ENCODE measurements around the gene SLC25A4.

DNA sequence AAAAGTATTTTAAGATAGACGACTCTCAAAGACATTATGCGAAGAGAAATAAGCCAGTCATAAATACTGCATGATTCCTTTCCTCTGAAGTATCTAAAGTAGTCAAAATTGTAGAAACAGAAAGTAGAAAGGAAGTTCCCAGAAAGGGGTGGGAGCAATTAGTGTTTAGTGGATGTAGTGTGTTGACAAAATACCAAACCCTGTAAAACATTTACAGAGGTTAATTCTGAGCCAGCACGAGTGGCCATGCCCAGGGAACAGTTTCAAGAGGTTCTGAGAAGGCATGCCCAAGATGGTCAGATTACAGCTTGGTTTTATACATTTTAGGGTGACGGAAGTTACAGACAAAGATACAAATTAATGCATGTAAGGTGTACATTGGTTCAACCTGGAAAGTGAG, 34.4 kb upstream of the SLC25A4 start:
- TF ChIP-seq POLR2A (IDR thresholded peaks at IDR 0.05; ENCODE audit: low read length) (no peak), GATA1 (IDR thresholded peaks at IDR 0.05; ENCODE audit: low read depth, low read length) (no peak)
